ENCODE results near the gene INPP4B. TPM values are rescaled to one million over a fixed set of nuclear protein-coding genes. Genes with fewer than 3 reads are reported as not detected.

The INPP4B gene
- total RNA-seq, 4 donors from 2014 or later, result 29.4 to 51.5 (median 35.3) TPM

GRCh38 chr4:142064181-142064580 lies 781.9 kb downstream of the INPP4B start:
- H3K9me3 ChIP-seq, result peaks cover 0 to 5% of the 10 kb centered on the region in 2 donors

GRCh38 chr4:142045996-142046395 lies 800.1 kb downstream of the INPP4B start:
- intact Hi-C loops (cut with DNase I; ENCODE audit: low total_unique reads), result no loop called here
- no peak for TF ChIP-seq POLR2A (IDR thresholded peaks at IDR 0.05)
- no peak for TF ChIP-seq CTCF (IDR thresholded peaks at IDR 0.05)
- no peaks in the 10 kb centered on the region for H3K27me3 ChIP-seq
- no peak overlapping the region for H3K4me3 ChIP-seq
- H3K4me1 ChIP-seq, result no peaks in the 10 kb centered on the region
- H3K27ac ChIP-seq, result no peak overlapping the region
- H3K9me3 ChIP-seq, result no peaks in the 10 kb centered on the region
- no peaks in the 10 kb centered on the region for H3K36me3 ChIP-seq
- no peak for DNase-seq

More at GRCh38 chr4:142064181-142064580, 781.9 kb downstream of the INPP4B start:
- no peaks in the 10 kb centered on the region for H3K36me3 ChIP-seq
- no peak overlapping the region for H3K27ac ChIP-seq
- H3K4me1 ChIP-seq, result no peaks in the 10 kb centered on the region
- intact Hi-C loops (cut with DNase I; ENCODE audit: low total_unique reads), result no loop called here
- H3K4me3 ChIP-seq, result no peak overlapping the region
- no peak for TF ChIP-seq CTCF (IDR thresholded peaks at IDR 0.05)
- no peak for TF ChIP-seq POLR2A (IDR thresholded peaks at IDR 0.05)
- no peak for DNase-seq
- no peaks in the 10 kb centered on the region for H3K27me3 ChIP-seq

- H3K4me1 ChIP-seq, result no peaks in the 10 kb centered on the region
- no peak overlapping the region for H3K27ac ChIP-seq
- H3K27me3 ChIP-seq, result no peaks in the 10 kb centered on the region
- H3K36me3 ChIP-seq, result no peaks in the 10 kb centered on the region
- TF ChIP-seq CTCF (IDR thresholded peaks at IDR 0.05) (no peak), POLR2A (IDR thresholded peaks at IDR 0.05) (no peak)
- no peak overlapping the region for H3K4me3 ChIP-seq
- no peaks in the 10 kb centered on the region for H3K9me3 ChIP-seq
- intact Hi-C loops (cut with DNase I; ENCODE audit: low total_unique reads), result no loop called here
- DNase-seq, result no peak
Observed at GRCh38 chr4:142044271-142044670, 801.8 kb downstream of the INPP4B start.

- Histone ChIP-seq H3K27ac (no peak overlapping the region), H3K4me3 (no peak overlapping the region), H3K4me1 (no peaks in the 10 kb centered on the region), H3K36me3 (no peaks in the 10 kb centered on the region), H3K27me3 (no peaks in the 10 kb centered on the region), H3K9me3 (no peaks in the 10 kb centered on the region)
- no peak for TF ChIP-seq CTCF (IDR thresholded peaks at IDR 0.05)
- TF ChIP-seq POLR2A (IDR thresholded peaks at IDR 0.05), result no peak
- intact Hi-C loops (cut with DNase I; ENCODE audit: low total_unique reads), result no loop called here
- DNase-seq, result no peak
Observed at GRCh38 chr4:142043509-142043908, 802.6 kb downstream of the INPP4B start.

GRCh38 chr4:142041788-142042187 lies 804.3 kb downstream of the INPP4B start:
- Histone ChIP-seq H3K27me3 (no peaks in the 10 kb centered on the region), H3K27ac (no peak overlapping the region), H3K4me1 (no peaks in the 10 kb centered on the region), H3K36me3 (no peaks in the 10 kb centered on the region), H3K4me3 (no peak overlapping the region), H3K9me3 (no peaks in the 10 kb centered on the region)
- TF ChIP-seq CTCF (IDR thresholded peaks at IDR 0.05) (no peak), POLR2A (IDR thresholded peaks at IDR 0.05) (no peak)
- intact Hi-C loops (cut with DNase I; ENCODE audit: low total_unique reads), result no loop called here
- DNase-seq, result no peak

All from uterus (tissue), 4 donors.